Stomach (tissue), 4 donors: ENCODE measurements around the gene COL25A1.

Experiments
- CTCF ChIP-seq, 7 experiments: fragments of 450-650 bp in 4 of 7; fragments of 200-600 bp in 3 of 7; sonication (generic) in 3 of 7; IDR thresholded peaks; one replicate each; pipeline ENCODE4 v1.5.1; 2016 to 2019; ENCODE audit warnings: antibody characterized with exemption in 7 of 7, control low read depth in 2 of 7, mild to moderate bottlenecking in 1 of 7
- POLR2A ChIP-seq, 4 donors: fragments of 450-650 bp; IDR thresholded peaks; one replicate each; pipeline ENCODE4 v1.6.1; 2016; ENCODE audit warnings: antibody characterized with exemption in 4 of 4, control low read depth in 2 of 4, mild to moderate bottlenecking in 1 of 4, moderate library complexity in 1 of 4

- TF ChIP-seq CTCF (IDR thresholded peaks at IDR 0.05) (no peak), POLR2A (IDR thresholded peaks at IDR 0.05) (no peak)
Measured at GRCh38 chr4:109127866-109128265, 174.6 kb downstream of the COL25A1 start.
